ENCODE results near the gene SH3BP2. TPM values are rescaled to one million over a fixed set of nuclear protein-coding genes. Genes with fewer than 3 reads are reported as not detected.

Gene SH3BP2
- total RNA-seq, 1 experiment from 2014 or later = 9.6 TPM

DNA sequence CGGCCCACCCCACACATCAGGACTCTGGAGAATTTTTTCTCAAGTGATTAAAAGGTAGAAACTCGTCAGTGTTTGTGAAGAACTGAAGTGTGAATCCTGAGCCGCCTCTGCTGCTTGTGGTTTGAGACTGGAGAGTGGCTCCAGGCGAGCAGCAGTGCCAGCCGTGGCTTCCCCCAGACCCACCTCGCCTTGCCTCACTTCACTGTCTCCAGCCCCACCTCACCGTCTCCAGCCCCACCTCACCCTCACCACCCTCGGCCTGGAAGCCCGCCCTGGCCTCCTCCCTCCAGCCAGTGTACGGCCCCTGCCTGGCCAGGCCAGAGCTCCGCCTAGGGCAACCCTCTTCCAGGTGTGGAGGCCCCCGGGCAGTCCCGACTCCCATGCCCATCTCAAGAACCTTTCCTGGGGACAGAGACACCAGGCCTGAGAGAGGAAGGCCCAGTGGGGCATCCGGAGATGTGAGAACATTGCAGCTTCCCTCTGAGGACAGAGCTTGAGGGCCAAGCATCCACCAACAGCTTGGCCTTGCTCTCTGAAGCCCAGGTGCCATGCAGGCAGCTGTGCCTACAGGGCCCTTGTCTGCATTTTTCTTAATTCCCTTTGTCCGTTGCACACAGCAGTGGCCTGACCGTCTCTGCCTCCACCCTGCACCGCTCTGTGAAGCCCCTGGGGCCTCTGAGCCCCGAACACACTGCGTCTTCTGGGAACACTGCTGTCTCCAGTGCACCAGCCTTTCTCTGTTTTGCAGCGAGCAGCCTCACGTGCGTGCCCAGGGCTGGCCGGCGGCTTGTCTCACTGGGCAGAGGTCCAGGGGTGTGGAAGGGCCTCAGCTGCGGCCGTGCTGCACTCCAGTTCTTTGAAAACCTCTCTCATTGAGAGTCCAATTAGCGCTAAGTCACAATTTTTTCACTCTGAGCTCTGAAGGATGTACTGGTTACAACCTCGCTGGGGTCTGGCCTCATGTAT is 13.8 kb downstream of the SH3BP2 start:
- Histone ChIP-seq H3K36me3 (no peaks in the 10 kb centered on the region), H3K9me3 (no peaks in the 10 kb centered on the region), H3K4me3 (no peak overlapping the region), H3K27me3 (no peaks in the 10 kb centered on the region)
- no peak for DNase-seq

DNA sequence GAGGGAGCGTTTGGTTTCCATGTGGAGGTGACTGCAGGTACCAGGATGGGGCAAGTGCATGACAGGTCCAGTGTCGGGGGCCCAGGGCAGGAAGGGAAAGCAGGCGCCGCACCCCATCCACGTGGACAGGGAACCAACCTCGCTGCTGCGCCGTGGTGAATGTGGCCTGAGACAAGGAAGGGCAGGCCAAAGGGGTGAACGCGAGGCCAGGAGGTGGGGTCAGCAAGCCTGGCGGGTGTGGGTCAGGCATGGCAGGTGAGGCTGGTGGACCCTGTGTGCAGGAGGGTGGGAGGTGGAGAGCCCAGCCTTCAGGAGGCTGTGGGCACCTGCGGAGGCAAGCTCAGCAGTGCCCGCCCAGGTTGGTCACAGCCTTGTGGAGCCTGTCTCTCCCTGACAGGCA is 14.7 kb downstream of the SH3BP2 start:
- Histone ChIP-seq H3K4me3 (no peak overlapping the region), H3K27me3 (no peaks in the 10 kb centered on the region), H3K9me3 (no peaks in the 10 kb centered on the region), H3K36me3 (no peaks in the 10 kb centered on the region)
- DNase-seq = no peak

DNA sequence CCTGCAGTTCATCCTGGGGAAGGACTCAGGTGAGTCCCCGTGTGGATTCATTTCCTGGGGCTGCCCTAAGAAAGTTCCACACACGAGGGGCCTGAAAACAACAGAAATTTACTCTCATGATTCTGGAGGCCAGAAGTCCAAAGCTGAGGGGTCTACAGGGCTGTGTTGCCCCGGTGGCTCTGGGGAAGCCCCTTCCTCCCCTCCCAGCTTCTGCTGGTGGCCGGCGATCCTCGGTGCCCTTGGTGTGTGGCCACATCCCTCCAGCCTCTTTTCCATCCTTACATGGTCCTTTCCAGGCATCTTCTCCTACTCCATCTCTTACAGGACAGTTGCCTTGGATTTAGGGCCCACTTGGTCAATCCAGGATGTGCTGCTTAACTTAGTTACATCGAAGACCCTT is 15.1 kb downstream of the SH3BP2 start:
- H3K9me3 ChIP-seq = no peaks in the 10 kb centered on the region
- H3K4me3 ChIP-seq = no peak overlapping the region
- no peaks in the 10 kb centered on the region for H3K36me3 ChIP-seq
- no peaks in the 10 kb centered on the region for H3K27me3 ChIP-seq
- no peak for DNase-seq

DNA sequence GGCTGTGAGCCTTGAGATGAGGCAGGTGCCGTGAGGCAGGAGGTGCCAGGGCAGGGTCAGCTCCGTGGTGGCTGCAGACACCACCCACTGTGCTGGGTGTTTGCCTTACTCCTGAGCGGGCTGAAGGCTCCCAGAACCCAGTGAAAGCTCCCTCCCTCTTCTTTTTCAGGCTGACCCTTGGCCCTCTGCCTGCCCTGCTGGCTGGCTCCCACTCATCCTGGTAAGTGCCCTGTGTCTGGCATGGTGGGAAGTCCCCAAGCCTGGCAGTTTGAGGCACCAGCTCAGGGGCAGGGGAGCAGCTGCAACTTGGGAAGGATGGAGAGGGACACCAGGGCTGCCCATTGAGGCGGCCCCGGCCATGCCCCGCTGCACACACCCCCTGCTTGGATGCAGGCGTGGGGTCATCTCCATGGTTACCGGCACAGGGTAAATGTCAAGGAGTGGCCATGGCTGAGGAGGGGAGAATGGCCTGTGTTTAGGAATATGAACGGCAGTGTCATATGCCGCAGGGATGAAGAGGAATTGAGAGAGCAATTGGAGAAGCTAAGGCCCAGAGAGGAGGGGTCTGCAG is 16.8 kb downstream of the SH3BP2 start:
- DNase-seq = no peak
- no peaks in the 10 kb centered on the region for H3K9me3 ChIP-seq
- H3K27me3 ChIP-seq = no peaks in the 10 kb centered on the region
- H3K36me3 ChIP-seq = peaks cover 5% of the 10 kb centered on the region; the same call in 1 of the 2 replicates
- H3K4me3 ChIP-seq = no peak overlapping the region

DNA sequence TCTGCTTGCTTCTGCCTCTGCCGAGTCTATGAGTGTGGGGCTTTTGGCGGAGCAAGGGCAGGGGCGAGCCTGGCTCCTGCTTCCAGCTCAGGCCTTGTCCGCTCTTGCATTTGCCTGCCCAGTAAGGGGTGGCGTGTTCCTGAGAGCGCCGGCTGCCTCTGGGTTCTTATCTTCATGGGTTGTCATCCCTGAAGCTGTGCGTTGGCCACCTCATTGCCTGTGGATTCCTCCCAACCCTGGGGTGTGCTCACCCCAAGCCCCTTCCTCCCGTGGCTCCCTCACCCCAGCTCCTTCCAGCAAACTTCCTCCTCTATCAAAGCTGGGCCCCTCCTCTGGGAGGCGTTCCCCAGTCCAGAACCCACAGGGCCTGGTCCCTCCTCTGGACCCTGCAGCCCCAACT is 17.5 kb downstream of the SH3BP2 start:
- H3K4me3 ChIP-seq = no peak overlapping the region
- DNase-seq = no peak

DNA sequence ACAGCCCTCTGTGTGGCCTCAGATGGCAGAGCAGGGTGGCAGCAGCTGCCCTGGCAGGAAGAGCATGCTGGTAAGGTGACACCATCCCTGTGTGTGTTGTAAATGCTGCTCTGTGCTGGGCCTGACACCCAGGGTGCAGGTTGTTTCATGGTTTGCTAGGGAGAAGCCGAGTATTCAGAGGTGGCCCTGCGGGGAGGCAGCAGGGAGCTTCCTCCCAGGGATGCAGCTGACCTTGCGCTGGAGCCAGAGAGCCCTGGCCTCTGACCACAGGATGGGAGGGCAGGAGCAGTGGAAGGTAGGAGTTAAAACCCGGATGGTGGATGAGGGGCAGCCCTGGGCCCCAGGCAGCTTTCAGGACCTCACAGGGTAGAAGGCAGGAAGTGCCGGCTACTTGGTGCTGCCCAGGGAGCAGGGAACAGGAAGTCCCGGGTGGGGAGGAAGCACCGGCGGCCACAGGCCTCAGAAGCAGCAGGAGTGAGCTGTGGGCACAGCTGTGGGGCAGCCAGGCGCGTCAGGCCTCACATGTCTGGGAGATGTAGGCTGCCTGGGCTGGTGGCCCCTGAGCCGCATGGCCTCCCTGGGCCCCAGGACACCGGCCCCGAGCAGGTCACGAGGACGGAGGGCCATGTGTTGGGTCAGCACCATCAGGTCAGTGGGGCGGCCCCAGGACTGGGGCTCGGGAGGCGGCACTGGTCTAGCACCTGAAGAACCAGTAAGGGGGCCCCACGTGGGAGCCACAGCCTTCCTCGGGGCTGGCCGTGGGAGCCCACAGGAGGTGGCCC is 19.1 kb downstream of the SH3BP2 start:
- Histone ChIP-seq H3K9me3 (no peaks in the 10 kb centered on the region), H3K4me3 (peak overlapping the region; percentile 46), H3K27me3 (no peaks in the 10 kb centered on the region), H3K36me3 (peaks cover 5% of the 10 kb centered on the region; the same call in 1 of the 2 replicates)
- peak; percentile 80 for DNase-seq

More for the DNA sequence above, 17.5 kb downstream of the SH3BP2 start:
- H3K27me3 ChIP-seq = no peaks in the 10 kb centered on the region
- H3K9me3 ChIP-seq = no peaks in the 10 kb centered on the region
- H3K36me3 ChIP-seq = peaks cover 5% of the 10 kb centered on the region; the same call in 1 of the 2 replicates

DNA sequence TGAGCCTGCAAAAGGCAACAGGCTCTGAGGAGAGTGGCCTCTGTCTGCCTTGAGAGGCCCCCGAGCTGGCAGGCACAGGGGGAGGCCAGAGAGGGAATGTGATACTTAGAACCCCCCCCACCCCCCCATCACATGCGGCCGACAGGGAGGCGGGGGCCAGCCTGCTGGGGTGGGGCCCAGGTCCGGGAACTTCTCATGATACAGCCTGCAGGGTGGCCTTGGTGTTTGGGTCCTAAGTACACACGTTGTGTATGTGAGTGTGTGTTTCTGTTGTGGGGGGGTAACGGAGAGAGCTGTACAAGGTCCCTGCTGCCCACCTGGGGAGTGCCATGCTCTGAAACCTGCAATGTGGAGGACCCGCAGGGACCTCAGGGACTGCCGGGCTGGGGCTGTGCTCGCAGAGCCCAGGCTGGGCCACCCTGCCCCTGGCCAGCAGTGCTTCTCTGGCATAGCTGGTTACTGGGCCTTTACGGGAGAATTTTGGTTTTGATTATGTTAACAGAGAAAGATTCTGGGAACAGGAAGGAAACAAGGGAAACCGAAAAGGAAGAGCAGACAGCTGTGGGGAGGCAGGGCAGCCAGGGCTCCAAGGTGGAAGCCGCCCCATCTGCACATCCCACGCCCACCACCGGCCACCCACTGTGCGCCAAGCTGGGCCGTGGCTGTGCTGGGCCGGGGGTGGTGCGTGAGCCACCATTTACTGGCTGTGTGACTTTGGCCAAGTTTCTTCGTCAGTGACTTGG is 19.9 kb downstream of the SH3BP2 start:
- no peak for DNase-seq
- Histone ChIP-seq H3K27me3 (no peaks in the 10 kb centered on the region), H3K36me3 (peaks cover 5% of the 10 kb centered on the region; the same call in 1 of the 2 replicates), H3K4me3 (peak overlapping the region; percentile 46), H3K9me3 (no peaks in the 10 kb centered on the region)

DNA sequence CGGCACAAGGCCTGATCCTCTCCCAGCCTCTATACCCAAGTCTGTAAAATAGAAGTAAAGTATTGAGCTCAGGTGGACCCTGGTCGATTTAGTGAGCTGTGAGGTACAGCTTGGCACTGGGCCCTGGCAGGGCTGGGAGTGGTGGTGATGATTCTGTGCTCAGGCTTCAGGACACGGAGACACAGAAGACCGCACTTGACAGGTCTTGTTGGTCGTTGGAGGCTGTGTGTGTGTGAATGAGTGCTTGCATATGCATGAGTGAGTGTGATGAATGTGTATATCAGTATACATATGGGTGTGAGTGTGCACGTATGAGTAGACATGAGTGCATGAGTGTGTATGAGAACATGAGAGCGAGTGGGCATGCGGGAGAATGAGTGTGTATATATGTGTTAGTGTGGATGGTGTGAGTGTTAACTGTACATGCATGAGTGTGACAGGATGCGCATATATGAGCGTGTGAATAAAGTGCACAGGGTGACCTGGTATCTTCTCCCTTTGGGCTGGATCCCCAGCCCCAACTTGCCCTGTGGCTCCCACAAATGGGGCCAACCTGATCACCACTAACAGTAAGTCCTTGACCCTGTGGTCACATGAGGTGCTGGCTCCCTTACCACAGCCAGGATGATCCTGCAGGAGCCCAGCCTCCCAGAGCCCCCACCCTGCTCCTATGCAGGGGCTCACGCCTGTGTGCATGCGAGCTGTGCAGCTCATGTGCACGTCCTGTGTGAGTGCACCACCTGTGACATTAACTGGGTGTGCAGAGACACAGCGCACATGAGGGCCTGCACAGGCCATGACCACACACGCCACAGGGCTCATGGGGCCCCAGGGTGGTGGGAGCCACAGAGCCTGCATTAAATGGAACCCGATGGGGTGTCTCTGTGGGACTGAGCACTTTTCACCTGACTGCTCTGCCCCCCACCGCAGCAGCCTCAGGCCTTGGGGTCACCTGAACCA is 20.8 kb downstream of the SH3BP2 start:
- H3K9me3 ChIP-seq = no peaks in the 10 kb centered on the region
- no peak overlapping the region; the same call in 1 of the 2 replicates for H3K4me3 ChIP-seq
- peaks cover 5% of the 10 kb centered on the region; the same call in 1 of the 2 replicates for H3K36me3 ChIP-seq
- no peak for DNase-seq
- H3K27me3 ChIP-seq = no peaks in the 10 kb centered on the region

DNA sequence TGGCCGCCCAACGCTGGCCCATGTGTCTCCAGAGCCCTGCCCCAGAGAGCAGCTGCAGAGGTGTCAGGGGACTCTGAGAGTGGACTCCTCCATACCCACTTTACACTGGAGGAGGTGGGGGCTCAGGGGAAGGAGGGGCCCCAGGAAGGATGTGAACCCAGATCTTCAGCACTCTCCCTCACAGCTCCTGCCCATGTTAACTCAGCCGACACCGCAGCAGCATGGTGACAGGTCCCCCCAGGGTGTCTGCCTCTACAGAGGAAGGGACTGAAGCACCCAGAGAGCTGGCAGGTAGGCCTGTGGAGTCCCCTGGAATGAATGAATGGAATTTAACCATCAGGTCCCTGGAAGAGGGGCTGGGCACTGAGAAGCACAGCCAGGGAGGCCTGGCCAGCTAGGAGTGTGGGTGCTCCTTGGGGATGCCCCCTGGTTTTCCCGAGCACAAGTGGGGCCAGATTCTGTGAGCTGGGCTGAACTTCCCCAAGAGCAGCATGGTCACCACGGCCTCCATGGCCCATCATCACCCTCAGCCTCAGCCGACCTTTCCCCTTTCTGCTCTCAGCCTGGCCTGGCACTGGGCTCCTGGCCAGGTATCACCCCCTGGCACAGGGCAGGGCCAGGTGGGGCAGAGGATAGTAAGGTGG is 21.9 kb downstream of the SH3BP2 start:
- Histone ChIP-seq H3K27me3 (no peaks in the 10 kb centered on the region), H3K9me3 (no peaks in the 10 kb centered on the region), H3K36me3 (peaks cover 5% of the 10 kb centered on the region; the same call in 1 of the 2 replicates), H3K4me3 (no peak overlapping the region)
- DNase-seq = no peak

DNA sequence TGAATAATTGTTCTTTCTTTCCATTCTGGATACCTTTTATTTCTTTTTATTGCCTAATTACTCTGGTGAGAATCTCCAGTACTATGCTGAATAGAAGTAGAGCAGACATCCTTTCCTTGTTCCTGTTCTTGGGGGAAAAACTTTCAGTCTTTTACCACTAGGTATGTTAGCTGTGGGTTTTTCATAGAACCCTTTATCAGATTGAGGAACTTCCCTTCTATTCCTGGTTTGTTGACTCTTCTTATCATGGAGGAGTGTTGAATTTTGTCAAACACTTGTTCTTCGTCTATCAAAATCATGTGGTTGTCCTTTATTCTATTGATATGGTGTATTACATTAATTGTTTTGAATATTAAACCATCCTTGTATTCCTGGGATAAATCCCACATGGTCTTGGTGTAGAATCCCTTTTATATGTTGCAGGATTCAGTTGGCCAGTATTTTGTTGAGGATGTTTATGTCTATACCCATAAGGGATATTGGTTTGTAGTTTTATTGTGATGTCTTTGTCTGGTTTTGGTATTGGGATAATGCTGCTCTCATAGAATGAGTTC is 23.6 kb downstream of the SH3BP2 start:
- peaks cover 5% of the 10 kb centered on the region; the same call in 1 of the 2 replicates for H3K36me3 ChIP-seq
- H3K27me3 ChIP-seq = no peaks in the 10 kb centered on the region
- no peaks in the 10 kb centered on the region for H3K9me3 ChIP-seq
- no peak for DNase-seq
- no peak overlapping the region for H3K4me3 ChIP-seq

DNA sequence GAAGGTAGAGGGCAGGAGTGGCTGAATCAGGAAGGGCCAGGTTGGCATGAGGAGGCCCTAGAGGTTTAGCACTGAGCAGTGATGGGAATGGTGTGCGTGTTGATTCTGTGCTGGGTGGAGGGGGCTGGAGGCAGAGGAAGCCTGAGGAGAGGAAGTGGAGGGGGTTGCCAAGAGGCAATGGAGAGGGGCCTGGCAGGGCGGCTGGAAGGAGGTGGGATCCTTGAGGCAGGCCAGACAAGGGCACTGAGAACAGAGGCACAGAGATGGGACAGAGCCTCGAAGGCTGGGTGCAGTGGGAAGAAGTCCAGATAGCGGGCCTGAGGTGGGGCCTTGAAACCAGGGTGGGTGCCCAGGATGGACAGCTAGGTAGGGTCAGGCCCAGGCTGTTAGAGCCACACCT is 24.3 kb downstream of the SH3BP2 start:
- H3K9me3 ChIP-seq = no peaks in the 10 kb centered on the region
- no peak overlapping the region for H3K4me3 ChIP-seq
- DNase-seq = no peak
- H3K36me3 ChIP-seq = peaks cover 5% of the 10 kb centered on the region; the same call in 1 of the 2 replicates
- no peaks in the 10 kb centered on the region for H3K27me3 ChIP-seq

DNA sequence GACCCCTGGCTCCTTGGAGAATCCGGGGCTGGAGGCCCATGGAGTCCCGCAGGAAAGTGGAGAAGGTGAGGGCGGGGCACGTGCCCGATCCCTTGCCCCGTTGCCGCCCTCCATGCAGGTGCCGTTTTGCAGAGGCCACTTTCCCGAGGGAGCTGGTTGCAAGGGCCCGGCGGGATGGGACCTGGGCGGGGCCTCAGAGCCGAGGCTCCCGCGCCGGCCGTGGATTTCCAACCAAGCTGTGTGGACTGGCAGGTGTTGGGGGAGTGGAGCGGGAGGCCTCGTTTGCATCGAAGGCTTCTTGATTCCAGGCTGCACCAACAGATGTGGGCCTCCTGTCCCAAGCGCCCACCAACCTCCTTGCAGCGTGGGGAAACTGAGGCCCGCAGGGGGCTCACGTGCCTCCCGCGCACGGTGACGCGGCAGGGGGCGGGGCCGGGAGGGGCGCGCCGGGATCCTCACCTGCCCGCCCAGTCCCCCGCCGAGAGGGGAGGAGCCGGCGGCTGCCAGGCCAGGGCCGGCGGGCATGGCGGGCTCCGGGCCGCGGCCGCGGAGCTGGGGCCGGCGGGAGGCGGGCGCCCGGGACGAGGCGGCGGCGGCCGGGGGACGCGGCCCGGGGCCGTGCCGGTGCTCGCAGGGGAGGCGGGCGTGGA is 24.9 kb downstream of the SH3BP2 start:
- no peaks in the 10 kb centered on the region for H3K9me3 ChIP-seq
- H3K36me3 ChIP-seq = peaks cover 5% of the 10 kb centered on the region; the same call in 1 of the 2 replicates
- H3K4me3 ChIP-seq = peak overlapping the region; percentile 15; the same call in 1 of the 2 replicates
- DNase-seq = peak; percentile 34
- no peaks in the 10 kb centered on the region for H3K27me3 ChIP-seq

DNA sequence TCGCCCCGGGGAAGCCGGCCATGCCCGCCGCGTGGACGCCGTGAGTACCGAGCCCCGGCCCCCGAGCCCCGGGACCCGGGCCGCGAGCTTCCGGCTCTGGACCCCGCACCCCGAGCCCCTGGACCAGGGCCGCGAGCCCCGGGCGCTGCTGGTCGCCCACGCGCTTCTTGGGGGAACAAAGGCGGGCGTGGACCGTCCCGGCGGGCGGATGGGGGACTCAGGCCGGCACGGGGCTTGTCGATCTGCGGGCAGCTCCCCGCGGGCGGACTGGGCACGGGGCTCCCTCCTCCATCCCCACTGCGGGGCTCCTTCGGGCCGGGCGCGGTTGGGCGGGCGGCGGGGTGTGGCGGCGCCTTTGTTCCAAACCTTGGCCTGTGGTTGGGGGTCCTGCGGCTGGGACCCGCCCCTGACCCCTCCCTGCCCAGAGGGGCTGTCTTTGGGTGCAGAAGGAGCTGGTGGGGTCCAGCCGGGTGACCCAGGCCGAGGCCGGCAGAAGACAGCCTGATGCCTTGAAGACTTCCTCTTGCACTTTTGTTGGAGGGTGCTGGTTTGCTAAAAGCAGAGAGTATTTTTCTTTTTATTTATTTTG is 25.6 kb downstream of the SH3BP2 start:
- peak overlapping the region; percentile 32 for H3K4me3 ChIP-seq
- no peaks in the 10 kb centered on the region for H3K27me3 ChIP-seq
- H3K9me3 ChIP-seq = no peaks in the 10 kb centered on the region
- H3K36me3 ChIP-seq = peaks cover under 1% of the 10 kb centered on the region; the same call in 1 of the 2 replicates
- no peak for DNase-seq
